Hepatocyte (in vitro differentiated cells): Measurements from ENCODE around the gene TFPI2.

ENCODE experiments used
- EZH2phosphoT487 ChIP-seq: fragments of 200-600 bp; sonication (generic); IDR thresholded peaks from one replicate; pipeline ENCODE4 v1.6.1; 2018; ENCODE audit warnings: antibody characterized with exemption, mild to moderate bottlenecking, low read depth, moderate library complexity; ENCODE audit not compliant: unreplicated experiment, severe bottlenecking
- TF ChIP-seq, protein P1 (sequence below): fragments of 200-600 bp; sonication (generic); IDR thresholded peaks from 2 replicates; pipeline ENCODE4 v1.5.1; 2016; ENCODE audit warnings: antibody characterized with exemption, mild to moderate bottlenecking; ENCODE audit not compliant: poor library complexity

GRCh38 chr7:93883917-93884345 is 6.6 kb downstream of the TFPI2 start:
- TF ChIP-seq, protein P1, sequence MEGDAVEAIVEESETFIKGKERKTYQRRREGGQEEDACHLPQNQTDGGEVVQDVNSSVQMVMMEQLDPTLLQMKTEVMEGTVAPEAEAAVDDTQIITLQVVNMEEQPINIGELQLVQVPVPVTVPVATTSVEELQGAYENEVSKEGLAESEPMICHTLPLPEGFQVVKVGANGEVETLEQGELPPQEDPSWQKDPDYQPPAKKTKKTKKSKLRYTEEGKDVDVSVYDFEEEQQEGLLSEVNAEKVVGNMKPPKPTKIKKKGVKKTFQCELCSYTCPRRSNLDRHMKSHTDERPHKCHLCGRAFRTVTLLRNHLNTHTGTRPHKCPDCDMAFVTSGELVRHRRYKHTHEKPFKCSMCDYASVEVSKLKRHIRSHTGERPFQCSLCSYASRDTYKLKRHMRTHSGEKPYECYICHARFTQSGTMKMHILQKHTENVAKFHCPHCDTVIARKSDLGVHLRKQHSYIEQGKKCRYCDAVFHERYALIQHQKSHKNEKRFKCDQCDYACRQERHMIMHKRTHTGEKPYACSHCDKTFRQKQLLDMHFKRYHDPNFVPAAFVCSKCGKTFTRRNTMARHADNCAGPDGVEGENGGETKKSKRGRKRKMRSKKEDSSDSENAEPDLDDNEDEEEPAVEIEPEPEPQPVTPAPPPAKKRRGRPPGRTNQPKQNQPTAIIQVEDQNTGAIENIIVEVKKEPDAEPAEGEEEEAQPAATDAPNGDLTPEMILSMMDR, result no peak
- no peak for TF ChIP-seq EZH2phosphoT487
